Ectodermal cell (in vitro differentiated cells): Measurements from ENCODE around the gene ZBTB46.

Experiments
- H3K27ac ChIP-seq: 2 replicates; pipeline ENCODE4 v1.7.0; 2013; ENCODE audit warnings: mild to moderate bottlenecking, low read depth, low read length; ENCODE audit not compliant: insufficient read depth, poor library complexity, severe bottlenecking
- H3K27me3 ChIP-seq: 2 replicates; pipeline ENCODE4 v1.7.0; 2013; ENCODE audit warnings: mild to moderate bottlenecking, low read length; ENCODE audit not compliant: insufficient read depth, control insufficient read depth, poor library complexity, severe bottlenecking
- H3K36me3 ChIP-seq: one replicate; pipeline ENCODE4 v1.7.0; 2013; ENCODE audit warnings: low read length; ENCODE audit not compliant: control insufficient read depth, insufficient read depth
- H3K4me1 ChIP-seq: one replicate; pipeline ENCODE4 v1.7.0; 2013; ENCODE audit warnings: low read length; ENCODE audit not compliant: control insufficient read depth, insufficient read depth
- H3K4me3 ChIP-seq: 2 replicates; pipeline ENCODE4 v1.7.0; 2013; ENCODE audit warnings: low read depth, low read length, control low read depth; ENCODE audit not compliant: insufficient read depth
- H3K9me3 ChIP-seq: 2 replicates; pipeline ENCODE4 v1.7.0; 2013; ENCODE audit warnings: mild to moderate bottlenecking, low read length, moderate library complexity; ENCODE audit not compliant: control insufficient read depth
- WGBS, 2 experiments: methylation state at CpG; one replicate each; pipeline ENCODE4 v1.1.7; 2013; ENCODE audit warnings: missing lambda C conversion rate in 2 of 2; 5-methylcytosine and 5-hydroxymethylcytosine counted together

Gene ZBTB46

GRCh38 chr20:63864545-63864977 is 33.5 kb upstream of the ZBTB46 start:
- peak overlapping the region; percentile 95 for H3K4me3 ChIP-seq
- 1 to 2% methylated on average over 24 to 25 of the region's 25 CpGs for WGBS, 2 experiments
- no peaks in the 10 kb centered on the region for H3K9me3 ChIP-seq
- peaks cover 9% of the 10 kb centered on the region for H3K4me1 ChIP-seq
- H3K27me3 ChIP-seq, result no peaks in the 10 kb centered on the region
- H3K27ac ChIP-seq, result no peak overlapping the region
- peaks cover 8% of the 10 kb centered on the region for H3K36me3 ChIP-seq

- Histone ChIP-seq H3K9me3 (no peaks in the 10 kb centered on the region), H3K4me1 (peaks cover 15% of the 10 kb centered on the region), H3K4me3 (peak overlapping the region; percentile 95), H3K36me3 (peaks cover 2% of the 10 kb centered on the region), H3K27me3 (no peaks in the 10 kb centered on the region), H3K27ac (peak overlapping the region; percentile 6)
- 23 to 24% methylated on average over 38 of the region's 38 CpGs for WGBS, 2 experiments
Measured at GRCh38 chr20:63863798-63864544, 32.9 kb upstream of the ZBTB46 start.

GRCh38 chr20:63863021-63863797 is 32.1 kb upstream of the ZBTB46 start:
- Histone ChIP-seq H3K27ac (no peak overlapping the region), H3K4me3 (peak overlapping the region; percentile 95), H3K9me3 (no peaks in the 10 kb centered on the region), H3K27me3 (no peaks in the 10 kb centered on the region), H3K36me3 (no peaks in the 10 kb centered on the region), H3K4me1 (peaks cover 23% of the 10 kb centered on the region)
- 93 to 94% methylated on average over 18 of the region's 18 CpGs for whole genome bisulfite sequencing, 2 experiments

DNA sequence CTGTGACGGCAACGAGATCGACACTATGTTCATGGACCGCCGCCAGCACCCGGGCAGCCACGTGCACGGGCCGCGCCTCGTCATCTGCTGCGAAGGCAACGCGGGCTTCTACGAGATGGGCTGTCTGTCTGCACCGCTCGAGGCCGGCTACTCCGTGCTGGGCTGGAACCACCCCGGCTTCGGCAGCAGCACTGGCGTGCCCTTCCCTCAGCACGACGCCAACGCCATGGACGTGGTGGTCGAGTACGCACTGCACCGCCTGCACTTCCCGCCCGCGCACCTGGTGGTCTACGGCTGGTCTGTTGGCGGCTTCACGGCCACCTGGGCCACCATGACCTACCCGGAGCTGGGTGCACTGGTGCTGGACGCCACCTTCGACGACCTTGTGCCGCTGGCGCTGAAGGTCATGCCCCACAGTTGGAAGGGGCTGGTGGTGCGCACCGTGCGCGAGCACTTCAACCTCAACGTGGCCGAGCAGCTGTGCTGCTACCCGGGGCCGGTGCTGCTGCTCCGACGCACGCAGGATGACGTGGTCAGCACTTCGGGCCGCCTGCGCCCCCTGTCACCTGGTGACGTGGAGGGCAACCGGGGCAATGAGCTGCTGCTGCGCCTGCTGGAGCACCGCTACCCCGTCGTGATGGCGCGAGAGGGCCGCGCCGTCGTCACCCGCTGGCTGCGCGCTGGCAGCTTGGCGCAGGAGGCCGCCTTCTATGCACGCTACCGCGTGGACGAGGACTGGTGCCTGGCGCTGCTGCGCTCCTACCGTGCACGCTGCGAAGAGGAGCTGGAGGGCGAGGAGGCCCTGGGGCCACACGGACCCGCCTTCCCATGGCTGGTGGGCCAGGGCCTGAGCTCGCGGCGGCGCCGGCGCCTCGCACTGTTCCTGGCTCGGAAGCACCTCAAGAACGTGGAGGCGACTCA is 31.2 kb upstream of the ZBTB46 start:
- no peaks in the 10 kb centered on the region for H3K27me3 ChIP-seq
- 96% methylated on average over 95 of the region's 95 CpGs for WGBS, 2 experiments
- peaks cover 30% of the 10 kb centered on the region for H3K4me1 ChIP-seq
- H3K4me3 ChIP-seq, result no peak overlapping the region
- no peaks in the 10 kb centered on the region for H3K9me3 ChIP-seq
- no peak overlapping the region for H3K27ac ChIP-seq
- no peaks in the 10 kb centered on the region for H3K36me3 ChIP-seq

DNA sequence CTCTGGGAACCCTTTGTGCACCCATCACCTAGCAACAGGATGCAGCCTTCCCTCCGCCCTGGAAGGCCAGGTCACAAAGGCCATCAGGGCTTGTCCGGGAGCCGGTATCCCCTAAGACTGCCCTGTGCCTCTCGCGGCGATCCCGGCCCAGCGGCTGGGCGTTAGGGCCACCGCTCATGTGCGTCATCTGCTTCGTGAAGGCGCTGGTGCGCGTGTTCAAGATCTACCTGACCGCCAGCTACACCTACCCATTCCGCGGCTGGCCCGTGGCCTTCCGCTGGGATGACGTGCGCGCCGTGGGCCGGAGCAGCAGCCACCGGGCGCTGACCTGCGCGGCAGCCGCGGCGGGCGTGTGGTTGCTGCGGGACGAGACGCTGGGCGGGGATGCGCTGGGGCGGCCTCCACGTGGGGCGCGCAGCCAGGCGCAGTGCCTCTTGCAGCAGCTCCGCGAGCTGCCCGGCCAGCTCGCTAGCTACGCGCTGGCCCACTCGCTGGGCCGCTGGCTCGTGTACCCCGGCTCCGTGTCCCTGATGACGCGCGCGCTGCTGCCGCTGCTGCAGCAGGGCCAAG is 30.4 kb upstream of the ZBTB46 start, which contains the start of gene ABHD16B:
Gene ABHD16B (plus strand): TSS at position 134 of the 570 bp plus-strand sequence. CDS start 43 bp downstream, at position 177.
- no peak within 1 kb of the TSS for H3K27ac ChIP-seq
- no peaks in the 10 kb centered on the region for H3K27me3 ChIP-seq
- H3K4me1 ChIP-seq, result peaks cover 30% of the 10 kb centered on the region
- WGBS, 2 experiments, result 95 to 96% methylated on average over 59 of the region's 59 CpGs
- H3K9me3 ChIP-seq, result no peaks in the 10 kb centered on the region
- H3K36me3 ChIP-seq, result no peaks in the 10 kb centered on the region
- H3K4me3 ChIP-seq, result no peak within 1 kb of the TSS

DNA sequence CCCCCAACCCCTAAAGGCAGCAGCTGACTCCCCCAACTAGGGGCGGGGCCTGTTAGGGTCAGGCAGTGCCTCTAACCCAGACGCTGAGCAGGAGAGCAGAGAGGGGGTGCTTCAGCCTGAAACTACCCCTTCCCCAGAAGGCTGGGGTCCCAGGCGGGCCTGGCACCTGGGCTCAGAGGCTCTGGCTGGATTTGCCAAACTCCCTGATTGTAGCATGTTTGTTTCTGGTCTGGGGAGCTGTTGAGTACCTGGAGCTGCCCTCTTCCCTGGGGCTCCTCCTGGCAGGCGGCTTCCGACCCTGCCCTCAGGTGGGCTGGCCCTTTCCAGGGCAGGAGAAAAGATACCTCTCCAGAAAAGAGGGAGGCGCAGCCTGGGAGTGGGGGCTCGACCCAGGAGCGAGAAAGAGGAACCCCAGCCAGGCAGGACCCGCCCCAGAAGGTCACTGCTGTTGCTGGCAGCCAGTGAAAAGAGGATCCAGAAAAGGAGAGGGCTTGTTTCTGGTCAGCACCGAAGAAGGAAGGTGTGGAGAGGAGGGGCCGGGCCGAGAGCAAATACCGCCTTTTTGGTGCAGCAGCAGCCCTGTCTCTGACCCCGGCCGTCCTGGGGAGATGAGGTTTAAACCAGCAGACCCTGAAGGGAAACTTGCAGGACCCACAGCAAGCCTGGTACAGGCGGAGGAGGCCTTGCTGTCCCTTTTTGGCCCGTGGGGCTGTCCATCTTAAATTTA is 29.4 kb upstream of the ZBTB46 start:
- Histone ChIP-seq H3K4me1 (peaks cover 28% of the 10 kb centered on the region), H3K27me3 (no peaks in the 10 kb centered on the region), H3K4me3 (no peak overlapping the region), H3K27ac (no peak overlapping the region), H3K36me3 (no peaks in the 10 kb centered on the region), H3K9me3 (no peaks in the 10 kb centered on the region)
- WGBS, 2 experiments, result 84% methylated on average over 17 of the region's 17 CpGs

DNA sequence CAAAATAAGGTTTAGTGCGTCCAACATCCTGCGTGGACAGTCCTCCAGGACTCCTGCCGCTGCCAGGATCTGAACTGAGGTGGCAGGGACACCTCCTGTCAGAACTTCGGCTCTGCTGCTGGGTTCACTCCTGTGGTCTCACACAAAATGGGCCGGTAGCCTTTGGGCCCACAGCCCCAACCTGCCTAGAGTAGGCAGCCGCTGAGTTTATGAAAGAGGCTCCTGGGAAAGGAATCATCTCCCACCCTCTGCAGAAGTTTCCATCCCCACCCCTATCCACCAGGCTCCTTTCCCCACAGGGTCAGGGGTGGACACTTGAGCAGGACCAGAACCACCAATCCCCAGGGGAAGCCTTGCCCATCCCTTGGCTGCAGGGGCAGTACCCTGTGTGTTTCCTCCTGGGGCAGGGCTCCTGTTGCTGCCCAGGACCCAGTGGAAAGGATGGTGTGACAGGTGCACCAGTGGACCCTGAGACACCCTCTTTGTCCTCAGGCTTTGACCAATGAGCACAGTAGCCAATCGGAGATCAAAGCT is 28.2 kb upstream of the ZBTB46 start:
- H3K4me3 ChIP-seq, result no peak overlapping the region
- H3K27ac ChIP-seq, result no peak overlapping the region
- H3K36me3 ChIP-seq, result no peaks in the 10 kb centered on the region
- peaks cover 40% of the 10 kb centered on the region for H3K4me1 ChIP-seq
- WGBS, 2 experiments, result 66 to 69% methylated on average over 7 of the region's 7 CpGs
- no peaks in the 10 kb centered on the region for H3K27me3 ChIP-seq
- H3K9me3 ChIP-seq, result no peaks in the 10 kb centered on the region

- no peak overlapping the region for H3K4me3 ChIP-seq
- H3K36me3 ChIP-seq, result no peaks in the 10 kb centered on the region
- H3K27me3 ChIP-seq, result no peaks in the 10 kb centered on the region
- H3K27ac ChIP-seq, result peak overlapping the region; percentile 55
- 13% methylated on average over 11 to 12 of the region's 12 CpGs for WGBS, 2 experiments
- H3K4me1 ChIP-seq, result peaks cover 42% of the 10 kb centered on the region
- H3K9me3 ChIP-seq, result no peaks in the 10 kb centered on the region
Measured at GRCh38 chr20:63858393-63859165, 27.5 kb upstream of the ZBTB46 start.
